HCT116 (cell line): ENCODE measurements around the gene NRAP. TPM values are rescaled to one million over a fixed set of nuclear protein-coding genes. Genes with fewer than 3 reads are reported as not detected.

Experiments
- ATAC-seq: fragments of 200-7000 bp; cut with Tn5 transposase; 2 replicates; pipeline ENCODE4 v1.9.1; 2020; ENCODE audit warnings: mild to moderate bottlenecking, moderate library complexity
- BruUV-seq: library from RNA; stranded (reverse); fragments of 400-500 nt; replicated peaks from 2 replicates; lab custom pipeline; 2021; lab: Mats Ljungman, UMichigan
- CTCF ChIA-PET: fragments of 300-600 bp; sonication (Branson Sonifier 250); formaldehyde crosslinking; loops from one replicate; lab custom pipeline; 2021; ENCODE audit warnings: antibody characterized with exemption; lab: Charles Lee
- POLR2A ChIA-PET: fragments of 300-600, 350-600 bp; sonication (Branson Sonifier 250); formaldehyde crosslinking; loops from one replicate; lab custom pipeline; 2021; ENCODE audit warnings: antibody characterized with exemption; lab: Charles Lee
- RAD21 ChIA-PET, 2 experiments: fragments of 300-600 bp; sonication (Branson Sonifier 250); formaldehyde crosslinking; loops; one replicate each; lab custom pipeline; 2023; ENCODE audit warnings: low total read pairs in 2 of 2; ENCODE audit not compliant: uncharacterized antibody in 2 of 2, unreplicated experiment in 2 of 2, low non-redundant PET in 1 of 2; lab: Charles Lee
- DNase-seq: peaks from one replicate; pipeline ENCODE4 v3.0.0-alpha.2; 2010; ENCODE audit warnings: low read depth, low spot score
- H2AFZ ChIP-seq: fragments of 200-600 bp; shearing (Covaris generic), sonication (generic); 2 replicates; pipeline ENCODE4 v1.6.1; 2017; ENCODE audit warnings: low read depth, mixed run types, mixed read lengths, antibody characterized with exemption, low read length; ENCODE audit not compliant: poor library complexity, severe bottlenecking
- H3K27ac ChIP-seq: 2 replicates; pipeline ENCODE4 v1.5.1; 2012; ENCODE audit warnings: low read depth, low read length
- H3K27me3 ChIP-seq: fragments of 200-600 bp; sonication (generic); 2 replicates; pipeline ENCODE4 v1.6.1; 2016; ENCODE audit warnings: mixed run types, low read length, mixed read lengths; ENCODE audit not compliant: insufficient read depth
- H3K36me3 ChIP-seq, 2 experiments: fragments of 200-500 bp in 1 of 2; fragments of 200-600 bp in 1 of 2; sonication (Bioruptor generic) in 1 of 2; sonication (generic) in 1 of 2; 2 replicates each; pipeline versions ENCODE4 v1.5.1 to v1.6.1; 2014 to 2016; ENCODE audit warnings: low read length in 2 of 2, inconsistent platforms in 1 of 2, mixed read lengths in 1 of 2, mixed run types in 1 of 2; ENCODE audit not compliant: insufficient read depth in 2 of 2, control insufficient read depth in 1 of 2
- H3K4me1 ChIP-seq, 2 experiments: fragments of 200-600 bp in 1 of 2; sonication (generic) in 1 of 2; 2 replicates each; pipeline versions ENCODE4 v1.5.1 to v1.6.1; 2012 to 2017; ENCODE audit warnings: low read length in 2 of 2, inconsistent platforms in 1 of 2, mild to moderate bottlenecking in 1 of 2, mixed read lengths in 1 of 2, mixed run types in 1 of 2, moderate library complexity in 1 of 2; ENCODE audit not compliant: insufficient read depth in 2 of 2, control insufficient read depth in 1 of 2
- H3K4me2 ChIP-seq: fragments of 200-600 bp; sonication (generic); 2 replicates; pipeline ENCODE4 v1.6.1; 2017; ENCODE audit warnings: mixed run types, low read length, mixed read lengths
- H3K4me3 ChIP-seq, 2 experiments: fragments of 200-600 bp in 1 of 2; sonication (generic) in 1 of 2; replicated peaks in 1 of 2; 2 replicates each; pipeline ENCODE4 v1.5.1; 2011 to 2016; ENCODE audit warnings: low read length in 2 of 2, control low read depth in 1 of 2, low read depth in 1 of 2, mild to moderate bottlenecking in 1 of 2, mixed read lengths in 1 of 2, mixed run types in 1 of 2
- H3K79me2 ChIP-seq: fragments of 200-600 bp; sonication (generic); 2 replicates; pipeline ENCODE4 v1.6.1; 2017; ENCODE audit warnings: mild to moderate bottlenecking, mixed run types, low read length, moderate library complexity, mixed read lengths; ENCODE audit not compliant: insufficient read depth
- H3K9ac ChIP-seq: fragments of 200-600 bp; sonication (generic); 2 replicates; pipeline ENCODE4 v1.6.1; 2016; ENCODE audit warnings: low read length, mixed read lengths
- H3K9me2 ChIP-seq: fragments of 200-600 bp; sonication (generic), shearing (Covaris generic); 2 replicates; pipeline ENCODE4 v1.6.1; 2017; ENCODE audit warnings: mixed run types, mild to moderate bottlenecking, moderate library complexity; ENCODE audit not compliant: insufficient read depth
- H3K9me3 ChIP-seq, 2 experiments: fragments of 200-500 bp in 1 of 2; fragments of 200-600 bp in 1 of 2; sonication (Bioruptor generic) in 1 of 2; sonication (generic) in 1 of 2; 2 replicates each; pipeline ENCODE4 v1.6.1; 2014 to 2017; ENCODE audit warnings: low read length in 2 of 2, mixed read lengths in 2 of 2, inconsistent platforms in 1 of 2, low read depth in 1 of 2, mild to moderate bottlenecking in 1 of 2, mixed run types in 1 of 2, moderate library complexity in 1 of 2; ENCODE audit not compliant: control insufficient read depth in 1 of 2, insufficient read depth in 1 of 2
- H4K20me1 ChIP-seq: fragments of 200-600 bp; sonication (generic), shearing (Covaris generic); 2 replicates; pipeline ENCODE4 v1.6.1; 2017; ENCODE audit warnings: mixed run types, mild to moderate bottlenecking, moderate library complexity; ENCODE audit not compliant: insufficient read depth
- CBX3 ChIP-seq: IDR thresholded peaks from 2 replicates; pipeline ENCODE4 v1.6.1; 2012; ENCODE audit warnings: low read depth
- CEBPB ChIP-seq: IDR thresholded peaks from 2 replicates; pipeline ENCODE4 v1.6.1; 2012; ENCODE audit warnings: low read depth
- ELF1 ChIP-seq: IDR thresholded peaks from 2 replicates; pipeline ENCODE4 v1.6.1; 2012; ENCODE audit warnings: low read depth, borderline replicate concordance
- EZH2 ChIP-seq: fragments of 200-600 bp; sonication (generic); IDR thresholded peaks from 2 replicates; pipeline ENCODE4 v1.6.1; 2017; ENCODE audit warnings: antibody characterized with exemption, mixed run types
- EZH2phosphoT487 ChIP-seq: fragments of 200-600 bp; IDR thresholded peaks from 2 replicates; pipeline ENCODE4 v1.6.1; 2018; ENCODE audit warnings: antibody characterized with exemption, borderline replicate concordance
- POLR2AphosphoS5 ChIP-seq: IDR thresholded peaks from 2 replicates; pipeline ENCODE4 v1.6.1; 2011; ENCODE audit warnings: mild to moderate bottlenecking, low read depth, low read length, moderate library complexity
- RAD21 ChIP-seq: IDR thresholded peaks from 2 replicates; pipeline ENCODE4 v1.6.1; 2012; ENCODE audit warnings: low read depth, mild to moderate bottlenecking
- SIN3A ChIP-seq: IDR thresholded peaks from 2 replicates; pipeline ENCODE4 v1.6.1; 2012; ENCODE audit warnings: low read depth
- intact Hi-C: fragments of 100-400 bp; cut with micrococcal nuclease; formaldehyde crosslinking; loops from 2 replicates; pipeline ENCODE4 v1.10.0; 2022
- total RNA-seq: library from RNA; stranded (reverse); gene quantifications from one replicate; pipeline ENCODE4 v1.2.1, GENCODE V29; 2021; ENCODE audit not compliant: unreplicated experiment
- TF ChIP-seq, protein P1 (sequence below), 3 experiments: fragments of 200-600 bp in 1 of 3; sonication (generic) in 1 of 3; IDR thresholded peaks in 2 of 3; conservative IDR thresholded peaks in 1 of 3; 2 replicates each; pipeline ENCODE4 v1.5.1; 2012 to 2017; ENCODE audit warnings: low read depth in 2 of 3, low read length in 2 of 3, antibody characterized with exemption in 1 of 3, borderline replicate concordance in 1 of 3, control low read depth in 1 of 3, mild to moderate bottlenecking in 1 of 3, mixed read lengths in 1 of 3, mixed run types in 1 of 3, moderate library complexity in 1 of 3; ENCODE audit not compliant: insufficient read depth in 1 of 3
- TF ChIP-seq, protein P2 (sequence below): IDR thresholded peaks from 2 replicates; pipeline ENCODE4 v1.6.1; 2012; ENCODE audit warnings: low read depth

The NRAP gene
- total RNA-seq, 1 experiment from 2014 or later, result not detected

DNA sequence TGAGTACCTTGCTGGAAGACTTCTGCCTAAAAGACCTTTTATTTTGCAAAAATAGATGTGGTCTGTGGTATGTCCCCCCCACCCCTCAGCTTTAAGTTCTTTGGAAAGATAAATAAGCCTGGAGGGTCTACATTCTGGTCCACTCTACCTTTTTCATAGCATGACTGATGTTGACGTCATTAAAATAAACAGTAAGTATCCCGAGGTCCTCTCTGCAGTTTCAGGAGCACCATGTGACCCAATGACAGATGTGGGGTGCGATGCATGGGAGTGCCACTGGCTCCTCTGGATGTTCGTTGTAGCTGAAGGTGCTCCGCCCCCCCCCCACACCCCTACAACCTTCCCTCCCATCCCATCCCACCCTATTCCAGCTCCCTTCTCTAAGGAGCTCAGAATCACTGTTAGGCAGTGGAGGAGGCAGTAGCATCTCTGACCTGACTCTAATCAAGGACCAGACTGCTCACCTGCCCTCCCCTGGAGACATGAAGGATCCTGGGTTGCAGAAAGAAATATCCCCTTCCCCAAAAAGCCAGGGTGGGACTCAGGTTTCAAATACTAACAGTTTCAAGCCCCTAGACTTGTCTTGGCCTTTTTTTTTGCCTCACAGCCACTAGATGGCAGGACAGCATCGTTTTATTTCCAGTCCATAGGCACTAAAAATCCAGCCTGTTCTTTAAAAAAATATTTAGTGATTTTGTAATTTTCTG, 40.9 kb upstream of the NRAP start:
- RAD21 ChIA-PET, result no interaction called here
- intact Hi-C loops, result loop anchor here (1.0 to 10.0 kb wide), 4 partner anchors 93 to 1420 kb away; no protein-coding TSS in a partner anchor
- no peaks in the 10 kb centered on the region; the same call in 1 of the 2 replicates for H3K79me2 ChIP-seq
- no peaks in the 10 kb centered on the region for H3K4me1 ChIP-seq
- no peaks in the 10 kb centered on the region for H4K20me1 ChIP-seq
- H3K36me3 ChIP-seq, result peaks cover 0 to 3% of the 10 kb centered on the region in 2 experiments; a peak in 2 of 4 replicates
- CTCF ChIA-PET, result interaction anchor here (0.5 to 1.0 kb wide), 7 partner anchors 95 to 469 kb away, joined by 3 to 6 read pairs (median 3); partner anchors contain the start of gene CCDC186
- no peaks in the 10 kb centered on the region for H3K9me2 ChIP-seq
- H3K27me3 ChIP-seq, result no peaks in the 10 kb centered on the region
- H3K27ac ChIP-seq, result no peak overlapping the region
- H3K9me3 ChIP-seq, result no peaks in the 10 kb centered on the region
- H2AFZ ChIP-seq, result no peak overlapping the region
- POLR2A ChIA-PET, result no interaction called here
- H3K4me2 ChIP-seq, result no peak overlapping the region
- BruUV-seq, result no TSS peak
- ATAC-seq, result peak; percentile 82
- no peak overlapping the region for H3K4me3 ChIP-seq
- DNase-seq, result peak; percentile 38
- TF ChIP-seq POLR2AphosphoS5 (no peak), RAD21 (peak; percentile 84), CBX3 (no peak), SIN3A (no peak)
- TF ChIP-seq, protein P1, sequence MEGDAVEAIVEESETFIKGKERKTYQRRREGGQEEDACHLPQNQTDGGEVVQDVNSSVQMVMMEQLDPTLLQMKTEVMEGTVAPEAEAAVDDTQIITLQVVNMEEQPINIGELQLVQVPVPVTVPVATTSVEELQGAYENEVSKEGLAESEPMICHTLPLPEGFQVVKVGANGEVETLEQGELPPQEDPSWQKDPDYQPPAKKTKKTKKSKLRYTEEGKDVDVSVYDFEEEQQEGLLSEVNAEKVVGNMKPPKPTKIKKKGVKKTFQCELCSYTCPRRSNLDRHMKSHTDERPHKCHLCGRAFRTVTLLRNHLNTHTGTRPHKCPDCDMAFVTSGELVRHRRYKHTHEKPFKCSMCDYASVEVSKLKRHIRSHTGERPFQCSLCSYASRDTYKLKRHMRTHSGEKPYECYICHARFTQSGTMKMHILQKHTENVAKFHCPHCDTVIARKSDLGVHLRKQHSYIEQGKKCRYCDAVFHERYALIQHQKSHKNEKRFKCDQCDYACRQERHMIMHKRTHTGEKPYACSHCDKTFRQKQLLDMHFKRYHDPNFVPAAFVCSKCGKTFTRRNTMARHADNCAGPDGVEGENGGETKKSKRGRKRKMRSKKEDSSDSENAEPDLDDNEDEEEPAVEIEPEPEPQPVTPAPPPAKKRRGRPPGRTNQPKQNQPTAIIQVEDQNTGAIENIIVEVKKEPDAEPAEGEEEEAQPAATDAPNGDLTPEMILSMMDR (IDR thresholded peaks at IDR 0.05 in 2 of 3, conservative IDR thresholded peaks at IDR 0.05 in 1 of 3; ENCODE audit: borderline replicate concordance in 1 of 3, insufficient read depth in 1 of 3, low read depth in 2 of 3, low read length in 2 of 3), result peak; percentile 72 to 87 (median 80)
- H3K9ac ChIP-seq, result no peak overlapping the region

DNA sequence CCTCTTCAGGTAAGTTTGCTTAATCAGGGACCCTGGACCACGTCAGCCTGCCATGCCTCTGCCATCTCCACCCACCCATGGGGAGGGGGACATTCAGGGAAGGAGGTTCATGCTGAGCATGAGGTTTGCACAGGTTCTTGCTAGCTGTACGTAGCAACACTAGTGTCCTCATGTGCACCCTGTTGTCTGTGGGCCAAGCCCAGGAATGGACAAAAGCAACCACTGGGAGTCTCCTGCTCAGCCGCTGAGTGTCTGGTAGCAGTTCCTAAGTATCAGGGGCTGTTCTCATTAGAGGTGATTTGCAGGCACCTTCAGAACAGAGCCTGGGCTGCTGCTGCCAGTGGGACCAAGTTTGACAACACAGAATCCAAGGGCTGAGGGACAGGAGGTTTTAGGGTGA, 33.8 kb upstream of the NRAP start:
- ATAC-seq (no peak), DNase-seq (no peak)
- Histone ChIP-seq H3K4me2 (no peak overlapping the region), H3K9ac (no peak overlapping the region), H3K9me2 (no peaks in the 10 kb centered on the region), H3K27me3 (no peaks in the 10 kb centered on the region), H3K79me2 (peaks cover 33% of the 10 kb centered on the region), H3K27ac (no peak overlapping the region), H3K4me3 (no peak overlapping the region), H4K20me1 (no peaks in the 10 kb centered on the region), H2AFZ (no peak overlapping the region), H3K9me3 (peaks cover 5 to 11% of the 10 kb centered on the region in 2 experiments; a peak in 2 of 4 replicates), H3K36me3 (peaks cover 13 to 18% of the 10 kb centered on the region in 2 experiments), H3K4me1 (no peaks in the 10 kb centered on the region)
- ChIA-PET POLR2A (no interaction called here), RAD21 (no interaction called here), CTCF (no interaction called here)
- intact Hi-C loops, result no loop called here
- BruUV-seq, result no TSS peak
- no peak for TF ChIP-seq ELF1
- no peak for TF ChIP-seq EZH2phosphoT487
- no peak for TF ChIP-seq EZH2
- TF ChIP-seq, protein P2, sequence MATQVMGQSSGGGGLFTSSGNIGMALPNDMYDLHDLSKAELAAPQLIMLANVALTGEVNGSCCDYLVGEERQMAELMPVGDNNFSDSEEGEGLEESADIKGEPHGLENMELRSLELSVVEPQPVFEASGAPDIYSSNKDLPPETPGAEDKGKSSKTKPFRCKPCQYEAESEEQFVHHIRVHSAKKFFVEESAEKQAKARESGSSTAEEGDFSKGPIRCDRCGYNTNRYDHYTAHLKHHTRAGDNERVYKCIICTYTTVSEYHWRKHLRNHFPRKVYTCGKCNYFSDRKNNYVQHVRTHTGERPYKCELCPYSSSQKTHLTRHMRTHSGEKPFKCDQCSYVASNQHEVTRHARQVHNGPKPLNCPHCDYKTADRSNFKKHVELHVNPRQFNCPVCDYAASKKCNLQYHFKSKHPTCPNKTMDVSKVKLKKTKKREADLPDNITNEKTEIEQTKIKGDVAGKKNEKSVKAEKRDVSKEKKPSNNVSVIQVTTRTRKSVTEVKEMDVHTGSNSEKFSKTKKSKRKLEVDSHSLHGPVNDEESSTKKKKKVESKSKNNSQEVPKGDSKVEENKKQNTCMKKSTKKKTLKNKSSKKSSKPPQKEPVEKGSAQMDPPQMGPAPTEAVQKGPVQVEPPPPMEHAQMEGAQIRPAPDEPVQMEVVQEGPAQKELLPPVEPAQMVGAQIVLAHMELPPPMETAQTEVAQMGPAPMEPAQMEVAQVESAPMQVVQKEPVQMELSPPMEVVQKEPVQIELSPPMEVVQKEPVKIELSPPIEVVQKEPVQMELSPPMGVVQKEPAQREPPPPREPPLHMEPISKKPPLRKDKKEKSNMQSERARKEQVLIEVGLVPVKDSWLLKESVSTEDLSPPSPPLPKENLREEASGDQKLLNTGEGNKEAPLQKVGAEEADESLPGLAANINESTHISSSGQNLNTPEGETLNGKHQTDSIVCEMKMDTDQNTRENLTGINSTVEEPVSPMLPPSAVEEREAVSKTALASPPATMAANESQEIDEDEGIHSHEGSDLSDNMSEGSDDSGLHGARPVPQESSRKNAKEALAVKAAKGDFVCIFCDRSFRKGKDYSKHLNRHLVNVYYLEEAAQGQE, result no peak
- no peak for TF ChIP-seq CEBPB
- no peak for TF ChIP-seq RAD21
- TF ChIP-seq, protein P1 (IDR thresholded peaks at IDR 0.05 in 2 of 3, conservative IDR thresholded peaks at IDR 0.05 in 1 of 3; ENCODE audit: borderline replicate concordance in 1 of 3, insufficient read depth in 1 of 3, low read depth in 2 of 3, low read length in 2 of 3), result no peak
